SU-DHL-6 (cell line): ENCODE measurements around the gene NPFFR1.

Experiments used
- H2AFZ ChIP-seq: fragments of 200-600 bp; sonication (generic); 2 replicates; pipeline ENCODE4 v1.6.1; 2014; ENCODE audit warnings: low read depth, mild to moderate bottlenecking, moderate library complexity, mixed read lengths, antibody characterized with exemption, low read length; ENCODE audit not compliant: severe bottlenecking
- H3F3A ChIP-seq: fragments of 200-600 bp; shearing (Covaris generic); 2 replicates; pipeline ENCODE4 v1.6.0; 2016; ENCODE audit warnings: antibody characterized with exemption, mild to moderate bottlenecking; ENCODE audit not compliant: insufficient read depth
- H3K27ac ChIP-seq: fragments of 200-600 bp; sonication (generic); 2 replicates; pipeline ENCODE4 v1.5.1; 2016; ENCODE audit warnings: low read depth, mild to moderate bottlenecking, low read length, moderate library complexity, mixed read lengths
- H3K27me3 ChIP-seq: fragments of 200-600 bp; sonication (generic), shearing (Covaris generic); 2 replicates; pipeline ENCODE4 v1.6.0; 2014; ENCODE audit warnings: mild to moderate bottlenecking, low read length
- H3K36me3 ChIP-seq: fragments of 200-600 bp; sonication (generic); 2 replicates; pipeline ENCODE4 v1.6.1; 2014; ENCODE audit warnings: mild to moderate bottlenecking, low read length, mixed read lengths
- H3K4me2 ChIP-seq: fragments of 300-600, 200-600 bp; shearing (Covaris generic), sonication (generic); 2 replicates; pipeline ENCODE4 v1.6.0; 2014; ENCODE audit warnings: low read length, low read depth, mild to moderate bottlenecking; ENCODE audit not compliant: poor library complexity, severe bottlenecking
- H3K4me3 ChIP-seq: fragments of 200-600 bp; sonication (generic); 2 replicates; pipeline ENCODE4 v1.5.1; 2014; ENCODE audit warnings: antibody characterized with exemption, low read length, mild to moderate bottlenecking, mixed read lengths; ENCODE audit not compliant: insufficient read depth, poor library complexity, severe bottlenecking
- H3K79me2 ChIP-seq: fragments of 200-600 bp; sonication (generic); 2 replicates; pipeline ENCODE4 v1.6.1; 2014; ENCODE audit warnings: mild to moderate bottlenecking, low read length, moderate library complexity; ENCODE audit not compliant: insufficient read depth
- H3K9ac ChIP-seq: fragments of 200-600 bp; sonication (generic); 2 replicates; pipeline ENCODE4 v1.7.0; 2014; ENCODE audit warnings: mild to moderate bottlenecking, low read length
- H3K9me2 ChIP-seq: fragments of 200-600 bp; sonication (generic); replicated peaks from 2 replicates; pipeline ENCODE4 v1.6.1; 2014; ENCODE audit warnings: low read length; ENCODE audit not compliant: insufficient read depth
- H3K9me3 ChIP-seq: fragments of 200-600 bp; sonication (generic); 2 replicates; pipeline ENCODE4 v1.6.1; 2014; ENCODE audit warnings: low read length, mixed read lengths; ENCODE audit not compliant: insufficient read depth
- H4K20me1 ChIP-seq: fragments of 200-600 bp; sonication (generic); 2 replicates; pipeline ENCODE4 v1.6.1; 2014; ENCODE audit warnings: low read depth, mild to moderate bottlenecking, antibody characterized with exemption, low read length, moderate library complexity, mixed read lengths
- EZH2phosphoT487 ChIP-seq: fragments of 200-600 bp; sonication (generic), shearing (Covaris generic); conservative IDR thresholded peaks from 2 replicates; pipeline ENCODE4 v1.6.1; 2018; ENCODE audit warnings: mild to moderate bottlenecking, antibody characterized with exemption, low read length, moderate library complexity, mixed read lengths
- TF ChIP-seq, protein P1 (sequence below): fragments of 200-600 bp; sonication (generic); IDR thresholded peaks from one replicate; pipeline ENCODE4 v1.5.1; 2017; ENCODE audit warnings: antibody characterized with exemption, mild to moderate bottlenecking, low read length, moderate library complexity; ENCODE audit not compliant: insufficient read depth, poor library complexity, severe bottlenecking

NPFFR1 gene

DNA sequence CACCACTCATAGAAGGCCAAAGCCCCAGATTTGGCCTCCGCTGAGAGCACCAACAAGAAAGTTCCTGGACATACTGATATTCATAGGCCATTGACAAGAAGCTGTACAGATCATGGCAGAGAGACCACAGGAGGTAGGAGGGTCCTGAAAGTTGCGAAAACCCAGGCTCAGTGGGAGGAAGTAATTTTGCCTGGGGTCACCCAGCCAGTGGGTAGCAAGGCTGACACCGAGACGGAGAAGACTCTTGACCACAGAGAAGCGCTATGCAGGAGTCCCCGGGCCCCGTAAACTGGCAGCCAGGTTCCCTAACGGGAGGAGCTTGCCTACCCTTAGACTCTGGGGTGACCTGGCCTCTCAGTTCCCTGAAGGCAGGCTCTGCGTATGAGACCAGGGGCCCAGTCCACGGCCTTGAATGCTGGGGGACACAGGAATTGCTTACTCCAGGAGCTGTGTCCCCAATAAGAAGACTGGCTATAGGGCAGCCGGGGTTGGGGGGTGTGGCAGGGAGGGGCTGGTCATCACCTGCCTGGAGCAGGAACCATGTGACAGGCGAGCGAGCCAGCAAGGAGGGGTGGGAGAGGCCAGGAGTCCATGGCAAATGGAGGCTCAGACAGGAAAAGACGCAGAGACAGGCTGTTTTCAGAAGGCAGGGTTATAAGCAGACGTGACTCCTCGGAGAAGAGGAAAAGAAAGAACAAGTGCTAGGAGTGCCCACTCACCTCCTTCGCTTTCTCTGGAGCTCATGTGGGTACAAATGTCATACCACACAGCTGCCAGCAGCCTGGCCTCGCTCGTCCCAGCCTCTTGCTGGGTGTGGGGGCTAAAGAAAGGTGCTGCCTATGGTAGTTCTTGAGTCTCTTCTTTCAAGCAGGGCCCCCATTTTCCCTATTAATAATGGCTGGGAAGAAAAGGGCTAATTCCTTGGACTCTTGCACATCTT is 24.6 kb upstream of the NPFFR1 start:
- no peaks in the 10 kb centered on the region for H3K79me2 ChIP-seq
- H3K4me2 ChIP-seq: no peak overlapping the region
- no peak overlapping the region for H3K9ac ChIP-seq
- H3K36me3 ChIP-seq: no peaks in the 10 kb centered on the region
- H3K9me3 ChIP-seq: no peaks in the 10 kb centered on the region
- no peaks in the 10 kb centered on the region for H4K20me1 ChIP-seq
- H3K4me3 ChIP-seq: no peak overlapping the region
- no peak for TF ChIP-seq EZH2phosphoT487
- TF ChIP-seq, protein P1, sequence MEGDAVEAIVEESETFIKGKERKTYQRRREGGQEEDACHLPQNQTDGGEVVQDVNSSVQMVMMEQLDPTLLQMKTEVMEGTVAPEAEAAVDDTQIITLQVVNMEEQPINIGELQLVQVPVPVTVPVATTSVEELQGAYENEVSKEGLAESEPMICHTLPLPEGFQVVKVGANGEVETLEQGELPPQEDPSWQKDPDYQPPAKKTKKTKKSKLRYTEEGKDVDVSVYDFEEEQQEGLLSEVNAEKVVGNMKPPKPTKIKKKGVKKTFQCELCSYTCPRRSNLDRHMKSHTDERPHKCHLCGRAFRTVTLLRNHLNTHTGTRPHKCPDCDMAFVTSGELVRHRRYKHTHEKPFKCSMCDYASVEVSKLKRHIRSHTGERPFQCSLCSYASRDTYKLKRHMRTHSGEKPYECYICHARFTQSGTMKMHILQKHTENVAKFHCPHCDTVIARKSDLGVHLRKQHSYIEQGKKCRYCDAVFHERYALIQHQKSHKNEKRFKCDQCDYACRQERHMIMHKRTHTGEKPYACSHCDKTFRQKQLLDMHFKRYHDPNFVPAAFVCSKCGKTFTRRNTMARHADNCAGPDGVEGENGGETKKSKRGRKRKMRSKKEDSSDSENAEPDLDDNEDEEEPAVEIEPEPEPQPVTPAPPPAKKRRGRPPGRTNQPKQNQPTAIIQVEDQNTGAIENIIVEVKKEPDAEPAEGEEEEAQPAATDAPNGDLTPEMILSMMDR: no peak
- H2AFZ ChIP-seq: no peak overlapping the region
- no peaks in the 10 kb centered on the region for H3F3A ChIP-seq
- no peak overlapping the region for H3K27ac ChIP-seq
- no peaks in the 10 kb centered on the region for H3K9me2 ChIP-seq
- H3K27me3 ChIP-seq: no peaks in the 10 kb centered on the region

GRCh38 chr10:70306886-70307520 is 23.2 kb upstream of the NPFFR1 start:
- Histone ChIP-seq H3K9me3 (no peaks in the 10 kb centered on the region), H3K9ac (no peak overlapping the region), H3K9me2 (no peaks in the 10 kb centered on the region), H3K27me3 (no peaks in the 10 kb centered on the region), H2AFZ (no peak overlapping the region), H3K4me3 (no peak overlapping the region), H4K20me1 (no peaks in the 10 kb centered on the region), H3K79me2 (no peaks in the 10 kb centered on the region), H3K36me3 (no peaks in the 10 kb centered on the region), H3F3A (no peaks in the 10 kb centered on the region), H3K27ac (no peak overlapping the region), H3K4me2 (no peak overlapping the region)
- no peak for TF ChIP-seq EZH2phosphoT487
- TF ChIP-seq, protein P1: no peak

GRCh38 chr10:70306181-70306705 is 22.4 kb upstream of the NPFFR1 start:
- no peaks in the 10 kb centered on the region for H4K20me1 ChIP-seq
- no peak overlapping the region for H3K4me3 ChIP-seq
- no peak overlapping the region for H3K27ac ChIP-seq
- H2AFZ ChIP-seq: no peak overlapping the region
- H3K27me3 ChIP-seq: no peaks in the 10 kb centered on the region
- H3K9me3 ChIP-seq: no peaks in the 10 kb centered on the region
- TF ChIP-seq EZH2phosphoT487: no peak
- TF ChIP-seq, protein P1: no peak
- H3F3A ChIP-seq: no peaks in the 10 kb centered on the region
- no peaks in the 10 kb centered on the region for H3K79me2 ChIP-seq
- no peaks in the 10 kb centered on the region for H3K9me2 ChIP-seq
- H3K9ac ChIP-seq: no peak overlapping the region
- no peak overlapping the region for H3K4me2 ChIP-seq
- H3K36me3 ChIP-seq: no peaks in the 10 kb centered on the region
